Ishikawa (cell line): ENCODE results near the gene TUBA3D.

Experiments used
- CEBPB ChIP-seq: IDR thresholded peaks from 2 replicates; pipeline ENCODE4 v1.6.1; 2012
- EP300 ChIP-seq: IDR thresholded peaks from 2 replicates; pipeline ENCODE4 v1.6.1; 2012; ENCODE audit warnings: borderline replicate concordance
- FOXM1 ChIP-seq: IDR thresholded peaks from 2 replicates; pipeline ENCODE4 v1.6.1; 2012; ENCODE audit warnings: low read depth, borderline replicate concordance
- MAX ChIP-seq: IDR thresholded peaks from 2 replicates; pipeline ENCODE4 v1.6.1; 2012
- RAD21 ChIP-seq: IDR thresholded peaks from 2 replicates; pipeline ENCODE4 v1.6.1; 2012; ENCODE audit warnings: low read depth
- REST ChIP-seq: IDR thresholded peaks from 2 replicates; pipeline ENCODE4 v1.6.1; 2012; ENCODE audit warnings: low read depth, mild to moderate bottlenecking
- TAF1 ChIP-seq: IDR thresholded peaks from 2 replicates; pipeline ENCODE4 v1.6.1; 2012; ENCODE audit warnings: low read depth, mild to moderate bottlenecking
- TCF12 ChIP-seq: IDR thresholded peaks from 2 replicates; pipeline ENCODE4 v1.6.1; 2012; ENCODE audit warnings: low read depth
- YY1 ChIP-seq: IDR thresholded peaks from 2 replicates; pipeline ENCODE4 v1.6.1; 2012; ENCODE audit warnings: low read depth

- TF ChIP-seq REST = no peak
- TF ChIP-seq TAF1 = no peak
- no peak for TF ChIP-seq EP300
- no peak for TF ChIP-seq TCF12
- no peak for TF ChIP-seq RAD21
- no peak for TF ChIP-seq MAX
- no peak for TF ChIP-seq YY1
- no peak for TF ChIP-seq CEBPB
- TF ChIP-seq FOXM1 = no peak
Measured at GRCh38 chr2:131519466-131519865, 43.5 kb downstream of the TUBA3D start.
